Measurements from ENCODE around the gene TMOD2. TPM values are rescaled to one million over a fixed set of nuclear protein-coding genes. Genes with fewer than 3 reads are reported as not detected.

TMOD2 gene
- total RNA-seq, 1 donor from 2014 or later, result 14.7 TPM

DNA sequence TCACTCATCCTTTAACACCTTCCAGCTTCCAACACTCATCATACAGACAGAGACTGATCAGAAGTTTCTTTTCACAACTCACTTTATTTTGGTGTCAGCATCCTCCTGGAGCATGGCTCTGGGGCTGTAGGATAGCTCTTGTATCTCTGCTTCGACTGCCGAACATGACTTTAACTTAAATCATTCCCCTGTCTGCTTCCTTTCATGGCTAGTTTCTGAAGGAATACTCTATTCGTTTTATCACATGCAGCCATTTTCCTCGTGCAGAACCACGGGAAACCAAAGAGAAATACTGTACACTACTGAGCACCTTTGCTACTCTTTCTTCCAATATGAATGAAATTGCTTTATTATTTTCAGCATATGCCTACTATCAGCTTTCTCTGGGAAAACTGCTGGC lies 2.1 kb upstream of the TMOD2 start:
- intact Hi-C loops (cut with DNase I), result no loop called here
- TF ChIP-seq, protein P1, sequence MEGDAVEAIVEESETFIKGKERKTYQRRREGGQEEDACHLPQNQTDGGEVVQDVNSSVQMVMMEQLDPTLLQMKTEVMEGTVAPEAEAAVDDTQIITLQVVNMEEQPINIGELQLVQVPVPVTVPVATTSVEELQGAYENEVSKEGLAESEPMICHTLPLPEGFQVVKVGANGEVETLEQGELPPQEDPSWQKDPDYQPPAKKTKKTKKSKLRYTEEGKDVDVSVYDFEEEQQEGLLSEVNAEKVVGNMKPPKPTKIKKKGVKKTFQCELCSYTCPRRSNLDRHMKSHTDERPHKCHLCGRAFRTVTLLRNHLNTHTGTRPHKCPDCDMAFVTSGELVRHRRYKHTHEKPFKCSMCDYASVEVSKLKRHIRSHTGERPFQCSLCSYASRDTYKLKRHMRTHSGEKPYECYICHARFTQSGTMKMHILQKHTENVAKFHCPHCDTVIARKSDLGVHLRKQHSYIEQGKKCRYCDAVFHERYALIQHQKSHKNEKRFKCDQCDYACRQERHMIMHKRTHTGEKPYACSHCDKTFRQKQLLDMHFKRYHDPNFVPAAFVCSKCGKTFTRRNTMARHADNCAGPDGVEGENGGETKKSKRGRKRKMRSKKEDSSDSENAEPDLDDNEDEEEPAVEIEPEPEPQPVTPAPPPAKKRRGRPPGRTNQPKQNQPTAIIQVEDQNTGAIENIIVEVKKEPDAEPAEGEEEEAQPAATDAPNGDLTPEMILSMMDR (IDR thresholded peaks at IDR 0.05), result no peak

DNA sequence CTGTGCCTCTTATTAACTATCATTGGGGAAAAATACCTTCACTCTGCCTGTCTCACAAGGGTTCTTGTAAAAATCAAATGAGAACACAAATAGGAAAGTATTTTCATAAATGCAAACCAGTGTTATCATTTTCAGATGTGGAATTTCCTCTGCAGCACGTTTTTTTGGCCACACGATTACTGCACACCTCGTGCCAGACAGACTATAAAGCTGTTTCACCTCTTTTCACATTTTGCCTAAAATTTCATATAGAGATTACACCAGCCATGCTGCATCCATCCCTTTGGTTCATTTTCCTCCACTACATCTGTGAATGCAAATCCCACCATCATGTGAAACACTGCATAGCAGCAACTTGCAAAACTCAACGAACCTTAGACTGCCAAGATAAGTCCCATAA lies 1.2 kb upstream of the TMOD2 start:
- H3K9me3 ChIP-seq, result no peaks in the 10 kb centered on the region
- TF ChIP-seq, protein P1 (IDR thresholded peaks at IDR 0.05), result no peak
- peaks cover 14% of the 10 kb centered on the region for H3K4me1 ChIP-seq
- no peaks in the 10 kb centered on the region for H3K36me3 ChIP-seq
- H3K27ac ChIP-seq, result no peak overlapping the region
- DNase-seq (no peak), ATAC-seq (no peak)
- intact Hi-C loops (cut with DNase I), result no loop called here
- H3K4me3 ChIP-seq, result no peak overlapping the region
- H3K27me3 ChIP-seq (ENCODE audit: low read depth), result no peaks in the 10 kb centered on the region

More for the DNA sequence above, 2.1 kb upstream of the TMOD2 start:
- Histone ChIP-seq H3K4me1 (peaks cover 14% of the 10 kb centered on the region), H3K36me3 (no peaks in the 10 kb centered on the region), H3K4me3 (no peak overlapping the region), H3K27ac (no peak overlapping the region), H3K27me3 (ENCODE audit: low read depth) (no peaks in the 10 kb centered on the region), H3K9me3 (no peaks in the 10 kb centered on the region)
- ATAC-seq, result no peak
- DNase-seq, result no peak

DNA sequence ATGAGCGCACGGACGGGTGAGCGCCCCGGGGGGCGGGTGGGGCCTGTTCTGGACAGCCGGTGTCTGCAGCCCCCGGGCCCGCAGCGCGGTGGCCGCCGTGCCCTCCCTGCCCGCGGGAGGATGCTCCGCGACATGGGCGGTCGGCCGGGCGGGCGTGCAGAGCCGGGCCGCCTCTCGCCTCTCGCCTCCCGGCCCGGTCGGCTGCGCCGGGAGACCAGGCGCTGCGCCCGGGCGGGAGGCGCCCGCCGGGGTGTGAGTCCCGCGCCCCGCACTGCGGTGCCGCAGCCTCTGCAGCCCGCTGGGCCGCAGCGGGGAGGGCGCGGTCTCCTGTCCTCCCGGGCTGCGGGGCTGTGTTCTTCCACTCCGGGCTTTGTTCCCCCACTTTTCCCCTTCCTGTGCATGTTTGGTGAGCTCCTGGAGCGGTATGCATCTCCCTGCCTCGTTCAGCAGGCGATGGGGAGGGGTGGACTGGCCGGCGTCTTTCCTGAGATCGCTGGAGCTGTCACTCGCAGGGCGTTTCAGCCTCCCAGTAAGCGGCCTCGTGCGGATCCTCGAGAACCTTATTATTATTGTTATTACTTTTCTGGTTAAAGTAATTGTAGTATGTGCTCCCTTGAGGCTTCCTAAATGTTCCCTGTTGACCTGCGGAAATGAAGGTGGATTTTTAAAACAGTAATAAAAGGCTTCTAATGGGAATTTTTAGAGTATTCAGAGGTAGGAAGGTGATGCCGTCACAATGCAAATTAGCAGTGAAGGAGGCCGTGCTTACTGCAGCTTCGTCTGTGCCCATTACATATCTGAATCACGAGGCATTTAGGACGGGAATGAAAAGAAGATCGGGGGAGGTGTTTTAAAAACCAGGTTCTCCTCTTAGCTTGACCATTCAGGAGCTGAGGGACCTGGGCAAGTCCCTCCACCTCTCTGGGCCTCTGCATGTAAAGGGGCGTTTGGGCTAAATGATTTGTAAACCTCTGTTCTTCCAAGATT lies 593 bp downstream of the TMOD2 start:
- Histone ChIP-seq H3K36me3 (no peaks in the 10 kb centered on the region), H3K4me1 (peaks cover 25% of the 10 kb centered on the region), H3K27ac (peak overlapping the region; percentile 62), H3K9me3 (no peaks in the 10 kb centered on the region), H3K4me3 (peak overlapping the region; percentile 63), H3K27me3 (ENCODE audit: low read depth) (no peaks in the 10 kb centered on the region)
- TF ChIP-seq, protein P1 (IDR thresholded peaks at IDR 0.05), result no peak
- intact Hi-C loops (cut with DNase I), result no loop called here
- DNase-seq (peak; percentile 60), ATAC-seq (peak; percentile 50 to 57)

DNA sequence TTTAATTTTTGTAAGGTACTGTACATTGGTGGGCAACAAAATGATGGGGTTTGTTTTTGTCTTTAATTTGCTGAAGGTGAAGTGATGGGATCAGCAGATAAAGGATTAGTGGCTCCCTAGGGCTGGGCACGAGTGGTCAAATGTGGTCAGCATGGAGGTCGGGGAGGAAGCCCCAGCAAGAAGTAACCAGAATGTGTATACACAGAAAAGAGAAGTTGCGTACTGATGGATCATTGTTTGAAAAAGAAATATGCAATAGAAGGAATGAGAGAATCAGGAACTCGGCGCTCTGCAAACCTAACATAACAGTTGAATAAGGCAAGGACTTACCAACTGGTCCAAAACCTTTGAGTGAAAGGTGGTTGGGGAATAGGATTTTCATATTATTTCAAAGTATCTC lies 1.5 kb downstream of the TMOD2 start:
- H3K36me3 ChIP-seq, result no peaks in the 10 kb centered on the region
- no peaks in the 10 kb centered on the region for H3K9me3 ChIP-seq
- intact Hi-C loops (cut with DNase I), result no loop called here
- ATAC-seq (peak; percentile 30 to 33), DNase-seq (no peak)
- H3K4me1 ChIP-seq, result peaks cover 25% of the 10 kb centered on the region
- H3K27me3 ChIP-seq (ENCODE audit: low read depth), result no peaks in the 10 kb centered on the region
- H3K4me3 ChIP-seq, result peak overlapping the region; percentile 63
- H3K27ac ChIP-seq, result no peak overlapping the region
- TF ChIP-seq, protein P1 (IDR thresholded peaks at IDR 0.05), result no peak

DNA sequence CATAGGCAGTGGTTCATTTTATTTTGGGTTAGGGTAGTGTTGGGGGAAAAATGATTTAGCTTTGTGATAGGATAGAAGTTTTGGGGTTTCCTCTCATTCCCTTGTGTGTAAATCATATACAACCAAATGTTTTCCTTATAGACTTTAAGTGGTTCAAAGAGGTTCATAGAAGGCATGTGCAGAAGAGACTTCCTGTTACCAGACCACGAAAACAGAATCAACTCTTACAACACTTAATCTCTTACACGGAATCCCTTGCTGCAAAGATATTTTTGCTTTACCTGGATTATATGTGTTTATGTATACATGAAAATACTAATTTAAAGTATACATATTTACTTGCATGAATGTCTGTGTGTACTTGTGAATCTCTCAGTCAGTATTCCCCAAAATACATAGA lies 2.9 kb downstream of the TMOD2 start:
- no peaks in the 10 kb centered on the region for H3K27me3 ChIP-seq (ENCODE audit: low read depth)
- TF ChIP-seq, protein P1 (IDR thresholded peaks at IDR 0.05), result no peak
- H3K4me3 ChIP-seq, result no peak overlapping the region
- no peak for DNase-seq
- H3K4me1 ChIP-seq, result peaks cover 28% of the 10 kb centered on the region
- intact Hi-C loops (cut with DNase I), result no loop called here
- no peaks in the 10 kb centered on the region for H3K9me3 ChIP-seq
- H3K36me3 ChIP-seq, result no peaks in the 10 kb centered on the region
- H3K27ac ChIP-seq, result no peak overlapping the region
- no peak for ATAC-seq
